ENCODE data around the gene DTNBP1.

DNA sequence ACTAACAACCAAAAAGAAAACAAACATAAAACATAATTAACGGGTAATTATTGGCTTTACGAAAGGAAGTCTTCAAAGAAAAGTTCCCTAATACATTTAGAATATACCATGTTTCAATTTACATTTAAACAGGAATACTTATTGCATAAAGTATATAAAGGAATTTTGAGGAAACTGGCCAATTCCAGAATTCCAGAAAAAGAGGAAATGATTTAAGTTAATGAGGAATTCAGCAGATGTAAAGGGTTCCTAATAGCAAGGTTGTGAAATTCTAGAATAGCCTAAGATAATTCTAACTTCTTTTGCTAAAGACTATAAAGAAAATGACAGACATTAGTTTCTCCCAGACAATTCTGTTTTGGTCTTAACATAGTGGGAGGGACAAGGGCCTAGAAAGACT, 35.0 kb downstream of the DTNBP1 start:
- TF ChIP-seq, protein P1, sequence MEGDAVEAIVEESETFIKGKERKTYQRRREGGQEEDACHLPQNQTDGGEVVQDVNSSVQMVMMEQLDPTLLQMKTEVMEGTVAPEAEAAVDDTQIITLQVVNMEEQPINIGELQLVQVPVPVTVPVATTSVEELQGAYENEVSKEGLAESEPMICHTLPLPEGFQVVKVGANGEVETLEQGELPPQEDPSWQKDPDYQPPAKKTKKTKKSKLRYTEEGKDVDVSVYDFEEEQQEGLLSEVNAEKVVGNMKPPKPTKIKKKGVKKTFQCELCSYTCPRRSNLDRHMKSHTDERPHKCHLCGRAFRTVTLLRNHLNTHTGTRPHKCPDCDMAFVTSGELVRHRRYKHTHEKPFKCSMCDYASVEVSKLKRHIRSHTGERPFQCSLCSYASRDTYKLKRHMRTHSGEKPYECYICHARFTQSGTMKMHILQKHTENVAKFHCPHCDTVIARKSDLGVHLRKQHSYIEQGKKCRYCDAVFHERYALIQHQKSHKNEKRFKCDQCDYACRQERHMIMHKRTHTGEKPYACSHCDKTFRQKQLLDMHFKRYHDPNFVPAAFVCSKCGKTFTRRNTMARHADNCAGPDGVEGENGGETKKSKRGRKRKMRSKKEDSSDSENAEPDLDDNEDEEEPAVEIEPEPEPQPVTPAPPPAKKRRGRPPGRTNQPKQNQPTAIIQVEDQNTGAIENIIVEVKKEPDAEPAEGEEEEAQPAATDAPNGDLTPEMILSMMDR (IDR thresholded peaks at IDR 0.05), result no peak
- TF ChIP-seq POLR2A (IDR thresholded peaks at IDR 0.05), result no peak
- TF ChIP-seq POLR2AphosphoS5 (IDR thresholded peaks at IDR 0.05; ENCODE audit: insufficient read depth in 1 of 2, low read depth in 1 of 2), result no peak

Measured in vagina (tissue), 2 donors.